CD14-positive monocyte (primary cell): ENCODE measurements around the gene KIAA0753. TPM values are rescaled to one million over a fixed set of nuclear protein-coding genes. Genes with fewer than 3 reads are reported as not detected.

Source experiments
- DNase-seq, 3 donors: peaks; one replicate each; pipeline ENCODE4 v3.0.0-alpha.2; 2011 to 2022
- H2AFZ ChIP-seq: 2 replicates; pipeline ENCODE4 v1.6.0; 2012; ENCODE audit warnings: mild to moderate bottlenecking, low read depth, low read length, inconsistent platforms; ENCODE audit not compliant: insufficient read depth, poor library complexity, severe bottlenecking
- H3K27ac ChIP-seq, 2 donors: 1 replicate in 1 of 2; 2 replicates in 1 of 2; pipeline ENCODE4 v1.5.1; 2012 to 2013; ENCODE audit warnings: low read length in 2 of 2, control low read depth in 1 of 2, inconsistent platforms in 1 of 2, low read depth in 1 of 2, mild to moderate bottlenecking in 1 of 2
- H3K27me3 ChIP-seq, 2 donors: one replicate each; pipeline versions ENCODE4 v1.6.0 to v1.6.1; 2011 to 2013; ENCODE audit warnings: low read length in 2 of 2; ENCODE audit not compliant: control insufficient read depth in 2 of 2, insufficient read depth in 2 of 2
- H3K36me3 ChIP-seq, 2 donors: replicated peaks in 1 of 2; 1 replicate in 1 of 2; 2 replicates in 1 of 2; pipeline versions ENCODE4 v1.5.1 to v1.6.1; 2012 to 2013; ENCODE audit warnings: low read length in 2 of 2, control low read depth in 1 of 2, inconsistent platforms in 1 of 2, mild to moderate bottlenecking in 1 of 2; ENCODE audit not compliant: insufficient read depth in 2 of 2, control insufficient read depth in 1 of 2
- H3K4me1 ChIP-seq, 2 donors: 1 replicate in 1 of 2; 2 replicates in 1 of 2; pipeline versions ENCODE4 v1.5.1 to v1.6.1; 2012 to 2013; ENCODE audit warnings: low read length in 2 of 2, control low read depth in 1 of 2, inconsistent platforms in 1 of 2, mild to moderate bottlenecking in 1 of 2, moderate library complexity in 1 of 2; ENCODE audit not compliant: insufficient read depth in 2 of 2, control insufficient read depth in 1 of 2
- H3K4me2 ChIP-seq: replicated peaks from 2 replicates; pipeline ENCODE3; 2012; ENCODE audit warnings: low read length, moderate library complexity, mild to moderate bottlenecking; ENCODE audit not compliant: poor library complexity, severe bottlenecking; ENCODE audit errors: extremely low read depth
- H3K4me3 ChIP-seq, 3 experiments: fragments of 200-600 bp in 1 of 3; sonication (generic) in 1 of 3; replicated peaks in 1 of 3; 1 replicate in 2 of 3; 2 replicates in 1 of 3; pipeline ENCODE4 v1.5.1; 2011 to 2013; ENCODE audit warnings: low read length in 3 of 3, mild to moderate bottlenecking in 3 of 3, control low read depth in 2 of 3, low read depth in 2 of 3, inconsistent platforms in 1 of 3, moderate library complexity in 1 of 3
- H3K79me2 ChIP-seq: 2 replicates; pipeline ENCODE4 v1.6.0; 2012; ENCODE audit warnings: mild to moderate bottlenecking, control low read depth, inconsistent platforms, low read length, moderate library complexity; ENCODE audit not compliant: insufficient read depth
- H3K9ac ChIP-seq: 2 replicates; pipeline ENCODE4 v1.6.0; 2017; ENCODE audit warnings: low read length, mild to moderate bottlenecking; ENCODE audit not compliant: insufficient read depth, poor library complexity, severe bottlenecking
- H3K9me3 ChIP-seq, 2 donors: replicated peaks in 1 of 2; 1 replicate in 1 of 2; 2 replicates in 1 of 2; pipeline versions ENCODE4 v1.5.1 to v1.6.1; 2012 to 2013; ENCODE audit warnings: low read length in 2 of 2, control low read depth in 1 of 2; ENCODE audit not compliant: control insufficient read depth in 1 of 2, insufficient read depth in 1 of 2
- H4K20me1 ChIP-seq: 2 replicates; pipeline ENCODE4 v1.6.0; 2012; ENCODE audit warnings: mild to moderate bottlenecking, low read length, control low read depth, moderate library complexity; ENCODE audit not compliant: insufficient read depth
- H3K27ac Mint-ChIP-seq, 7 donors: one replicate each; pipeline ENCODE4 v1.8.0; 2020; ENCODE audit warnings: mild to moderate bottlenecking in 7 of 7, mixed read lengths in 7 of 7, moderate library complexity in 6 of 7, inconsistent platforms in 2 of 7
- H3K27me3 Mint-ChIP-seq, 3 donors: one replicate each; pipeline ENCODE4 v1.8.0; 2021 to 2022; ENCODE audit warnings: low read depth in 3 of 3, mild to moderate bottlenecking in 3 of 3, mixed read lengths in 3 of 3, moderate library complexity in 3 of 3, inconsistent platforms in 1 of 3
- H3K36me3 Mint-ChIP-seq, 2 donors: one replicate each; pipeline ENCODE4 v1.8.0; 2020; ENCODE audit warnings: mixed read lengths in 2 of 2, inconsistent platforms in 1 of 2, mild to moderate bottlenecking in 1 of 2
- H3K4me1 Mint-ChIP-seq: one replicate; pipeline ENCODE4 v1.8.0; 2020; ENCODE audit warnings: mild to moderate bottlenecking, mixed read lengths
- H3K4me3 Mint-ChIP-seq, 2 donors: one replicate each; pipeline ENCODE4 v1.8.0; 2020; ENCODE audit warnings: mild to moderate bottlenecking in 2 of 2, mixed read lengths in 2 of 2, moderate library complexity in 1 of 2
- H3K9me3 Mint-ChIP-seq, 7 donors: one replicate each; pipeline ENCODE4 v1.8.0; 2020 to 2022; ENCODE audit warnings: mixed read lengths in 7 of 7, mild to moderate bottlenecking in 6 of 7, moderate library complexity in 6 of 7, inconsistent platforms in 2 of 7
- CTCF ChIP-seq: fragments of 200-600 bp; IDR thresholded peaks from one replicate; pipeline ENCODE4 v1.8.0; 2022; ENCODE audit warnings: antibody characterized with exemption, mild to moderate bottlenecking
- WGBS: methylation state at CpG from one replicate; pipeline ENCODE4 v1.1.5; 2013; ENCODE audit warnings: missing lambda C conversion rate; ENCODE audit not compliant: insufficient coverage; 5-methylcytosine and 5-hydroxymethylcytosine counted together
- intact Hi-C, 2 donors: fragments of 100-400 bp; cut with micrococcal nuclease; formaldehyde crosslinking; loops; one replicate each; pipeline versions ENCODE4 v1.15.0 to v1.15.1; 2023
- polyA plus RNA-seq, 3 donors: library from polyadenylated mRNA; depleted of rRNA in 1 of 3; unstranded in 2 of 3; stranded (reverse) in 1 of 3; fragments of 300-500 nt in 2 of 3; fragments of >200 nt in 1 of 3; fragmentation: Illumina TruSeq in 2 of 3; gene quantifications; 1 replicate in 2 of 3; 2 replicates in 1 of 3; pipeline ENCODE4 v1.2.3, GENCODE V29; 2012 to 2021

KIAA0753 gene
- polyA plus RNA-seq, 3 donors, result 1.7 to 6.6 (median 3.5) TPM

GRCh38 chr17:6561446-6561845 lies 79.1 kb downstream of the KIAA0753 start:
- Mint-ChIP-seq H3K36me3 (peaks cover 0 to 2% of the 10 kb centered on the region in 2 donors), H3K4me3 (no peak overlapping the region), H3K4me1 (peaks cover 2% of the 10 kb centered on the region), H3K27ac (no peak overlapping the region), H3K27me3 (peaks cover 37 to 46% (median 41%) of the 10 kb centered on the region in 3 donors), H3K9me3 (peaks cover 5 to 22% (median 6%) of the 10 kb centered on the region in 7 donors)
- Histone ChIP-seq H3K9ac (no peak overlapping the region), H3K4me2 (no peak overlapping the region), H3K4me3 (no peak overlapping the region), H3K27me3 (peaks cover 12 to 23% of the 10 kb centered on the region in 2 donors), H3K79me2 (no peaks in the 10 kb centered on the region), H3K36me3 (no peaks in the 10 kb centered on the region), H4K20me1 (no peaks in the 10 kb centered on the region), H3K27ac (no peak overlapping the region), H3K9me3 (peaks cover 0 to 5% of the 10 kb centered on the region in 2 donors), H3K4me1 (no peaks in the 10 kb centered on the region), H2AFZ (no peak overlapping the region)
- no peak for TF ChIP-seq CTCF
- intact Hi-C loops, result no loop called here
- no peak for DNase-seq

GRCh38 chr17:6560496-6560895 lies 80.0 kb downstream of the KIAA0753 start:
- H3K4me2 ChIP-seq, result no peak overlapping the region
- no peak overlapping the region for H3K9ac ChIP-seq
- intact Hi-C loops, result no loop called here
- peaks cover 18 to 27% of the 10 kb centered on the region in 2 donors for H3K27me3 ChIP-seq
- Mint-ChIP-seq H3K9me3 (peaks cover 5 to 22% (median 6%) of the 10 kb centered on the region in 7 donors), H3K27me3 (peaks cover 41 to 51% (median 44%) of the 10 kb centered on the region in 3 donors), H3K36me3 (peaks cover 0 to 2% of the 10 kb centered on the region in 2 donors), H3K4me3 (no peak overlapping the region), H3K4me1 (peaks cover 3% of the 10 kb centered on the region), H3K27ac (no peak overlapping the region)
- no peaks in the 10 kb centered on the region for H3K79me2 ChIP-seq
- no peak overlapping the region for H2AFZ ChIP-seq
- H4K20me1 ChIP-seq, result no peaks in the 10 kb centered on the region
- peaks cover 0 to 8% of the 10 kb centered on the region in 2 donors for H3K9me3 ChIP-seq
- 85% methylated on average over 3 of the region's 3 CpGs for WGBS
- peaks cover 0 to 7% of the 10 kb centered on the region in 2 donors for H3K4me1 ChIP-seq
- TF ChIP-seq CTCF, result no peak
- DNase-seq, result no peak
- no peak overlapping the region for H3K4me3 ChIP-seq
- H3K36me3 ChIP-seq, result no peaks in the 10 kb centered on the region
- H3K27ac ChIP-seq, result no peak overlapping the region
